Activated CD4-positive, alpha-beta T cell treated with anti-CD3 and anti-CD28 coated beads, Interleukin-2, amount 50 U/mL, for 4 hours (primary cell): Measurements from ENCODE around the gene RALGPS1.

ENCODE experiments used
- DNase-seq, 2 experiments: peaks; one replicate each; pipeline ENCODE4 v3.0.0-alpha.2; 2020

Gene RALGPS1

GRCh38 chr9:127210851-127211730 is 296.5 kb downstream of the RALGPS1 start:
- DNase-seq, result no peak

GRCh38 chr9:127211983-127212382 is 297.4 kb downstream of the RALGPS1 start:
- no peak for DNase-seq

GRCh38 chr9:127212453-127212852 is 297.9 kb downstream of the RALGPS1 start:
- DNase-seq, result no peak

- DNase-seq, result no peak
Measured at GRCh38 chr9:127213859-127214258, 299.3 kb downstream of the RALGPS1 start.

- peak; percentile 57 to 62 for DNase-seq
Measured at GRCh38 chr9:127214421-127215267, 300.1 kb downstream of the RALGPS1 start.

GRCh38 chr9:127215268-127216209 is 301.0 kb downstream of the RALGPS1 start:
- DNase-seq, result no peak

- DNase-seq, result no peak
Measured at GRCh38 chr9:127216210-127216887, 301.8 kb downstream of the RALGPS1 start.

- no peak for DNase-seq
Measured at GRCh38 chr9:127216888-127217217, 302.3 kb downstream of the RALGPS1 start.

GRCh38 chr9:127218818-127219217 is 304.2 kb downstream of the RALGPS1 start:
- no peak for DNase-seq

- DNase-seq, result no peak
Measured at GRCh38 chr9:127219520-127219919, 304.9 kb downstream of the RALGPS1 start.

GRCh38 chr9:127221695-127222094 is 307.1 kb downstream of the RALGPS1 start:
- no peak for DNase-seq

- no peak for DNase-seq
Measured at GRCh38 chr9:127222388-127223095, 308.0 kb downstream of the RALGPS1 start.

- DNase-seq, result no peak
Measured at GRCh38 chr9:127223266-127223665, 308.7 kb downstream of the RALGPS1 start.

GRCh38 chr9:127223810-127224177 is 309.2 kb downstream of the RALGPS1 start:
- no peak for DNase-seq

- peak; percentile 79 to 80 for DNase-seq
Measured at GRCh38 chr9:127224178-127224882, 309.7 kb downstream of the RALGPS1 start.

- peak; percentile 92 to 94 for DNase-seq
Measured at GRCh38 chr9:127224883-127225739, 310.5 kb downstream of the RALGPS1 start.

GRCh38 chr9:127225801-127226625 is 311.4 kb downstream of the RALGPS1 start:
- no peak for DNase-seq

- DNase-seq, result no peak
Measured at GRCh38 chr9:127229691-127230417, 315.3 kb downstream of the RALGPS1 start.
